Renal cortex interstitium (tissue), 15 donors: ENCODE measurements around the gene TNFSF13B. TPM values are rescaled to one million over a fixed set of nuclear protein-coding genes. Genes with fewer than 3 reads are reported as not detected.
"Not testable (repeated sequence)": the region's sequence is repeated elsewhere in the genome, so short reads cannot be mapped to it uniquely, and the experiment has no call there.

ENCODE experiments used
- DNase-seq, 11 donors: peaks; one replicate each; pipeline ENCODE4 v3.0.0-alpha.2; 2013; ENCODE audit warnings: low read depth in 9 of 11, low spot score in 4 of 11; ENCODE audit errors: extremely low read depth in 1 of 11
- long read RNA-seq, 16 experiments: transcript quantifications; one replicate each; lab custom pipeline, GENCODE V29; 2026
- polyA plus RNA-seq, 3 donors: library from polyadenylated mRNA; unstranded; fragments of 120-200 nt; gene quantifications; one replicate each; pipeline ENCODE4 v1.2.1, GENCODE V29; 2013; ENCODE audit not compliant: insufficient read length in 3 of 3

The TNFSF13B gene
- 1 to 10 TPM; 1.0 to 2.3 (median 1.1) TPM for polyA plus RNA-seq
- long read RNA-seq, donor 1, result 0 reads
- long read RNA-seq, donor 2, partial matches to known transcripts, result 0 of 1 reads
- long read RNA-seq, donor 2, other reads (novel, unspliced or antisense), result 0 of 1 reads
- long read RNA-seq, donor 3, result 0 reads
- long read RNA-seq, donor 4, result 0 reads
- long read RNA-seq, donor 5, result 0 reads
- long read RNA-seq, donor 6, partial matches to known transcripts, result 0 of 1 reads
- long read RNA-seq, donor 6, other reads (novel, unspliced or antisense), result 0 of 1 reads
- long read RNA-seq, donor 7, partial matches to known transcripts, result 0 of 2 reads
- long read RNA-seq, donor 7, other reads (novel, unspliced or antisense), result 0 of 2 reads
- long read RNA-seq, donor 8, result 0 reads
- long read RNA-seq, donor 9, result 0 reads
- long read RNA-seq, donor 10, result 0 reads
- long read RNA-seq, donor 11, result 0 reads
- long read RNA-seq, donor 12, result 0 reads
- long read RNA-seq, donor 13, result 0 reads
- long read RNA-seq, donor 14, result 0 reads
- long read RNA-seq, donor 15, result 0 reads
- long read RNA-seq, donor 16, partial matches to known transcripts, result 0 of 2 reads
- long read RNA-seq, donor 16, other reads (novel, unspliced or antisense), result 0 of 2 reads

GRCh38 chr13:108269601-108270328 is at the start of gene TNFSF13B:
Gene TNFSF13B (plus strand): TSS chr13:108269718. CDS start chr13:108269896, 178 bp downstream.
- peak in 3 of 11 donors; percentile 7 to 20 (median 13) for DNase-seq

- no peak for DNase-seq
These were observed 49.5 kb upstream of the TNFSF13B start for GRCh38 chr13:108220041-108220440.

GRCh38 chr13:108223687-108224503 is 45.6 kb upstream of the TNFSF13B start:
- DNase-seq, result no peak

- no peak for DNase-seq
These were observed 44.1 kb upstream of the TNFSF13B start for GRCh38 chr13:108225440-108225839.

GRCh38 chr13:108226184-108226583 is 43.3 kb upstream of the TNFSF13B start:
- no peak for DNase-seq

GRCh38 chr13:108227651-108228272 is 41.8 kb upstream of the TNFSF13B start:
- DNase-seq, result peak in 1 of 11 donors; percentile 32

- no peak for DNase-seq
These were observed 39.1 kb upstream of the TNFSF13B start for GRCh38 chr13:108230377-108230776.

- DNase-seq, result no peak
These were observed 20.4 kb upstream of the TNFSF13B start for GRCh38 chr13:108249150-108249549.

GRCh38 chr13:108257248-108257647 is 12.3 kb upstream of the TNFSF13B start:
- DNase-seq, result no peak

GRCh38 chr13:108263621-108264355 is 5.7 kb upstream of the TNFSF13B start:
- DNase-seq, result no peak

GRCh38 chr13:108266321-108266990 is 3.1 kb upstream of the TNFSF13B start:
- DNase-seq, result no peak

GRCh38 chr13:108267347-108267746 is 2.2 kb upstream of the TNFSF13B start:
- DNase-seq, result no peak

GRCh38 chr13:108267855-108268254 is 1.7 kb upstream of the TNFSF13B start:
- not testable (repeated sequence) for DNase-seq

- peak in 1 of 11 donors; percentile 14 for DNase-seq
These were observed 929 bp upstream of the TNFSF13B start for GRCh38 chr13:108268466-108269112.

- DNase-seq, result no peak
These were observed 924 bp downstream of the TNFSF13B start for GRCh38 chr13:108270442-108270841.

- DNase-seq, result no peak
These were observed 2.8 kb downstream of the TNFSF13B start for GRCh38 chr13:108272333-108272732.
